GM12892 (cell line): ENCODE data around the gene USP16.

ENCODE experiments used
- POLR2A ChIP-seq: IDR thresholded peaks from 2 replicates; pipeline ENCODE4 v1.6.1; 2011; ENCODE audit warnings: low read depth, low read length, control low read depth
- POLR2AphosphoS5 ChIP-seq: IDR thresholded peaks from 2 replicates; pipeline ENCODE4 v1.6.1; 2011; ENCODE audit warnings: low read depth, low read length, control low read depth

- TF ChIP-seq POLR2A (no peak), POLR2AphosphoS5 (no peak)
These were observed 32.5 kb upstream of the USP16 start for GRCh38 chr21:28991861-28992525.
